Effector CD4-positive, alpha-beta T cell (primary cell): Measurements from ENCODE around the gene CNPY3.
"Not testable (repeated sequence)": the region's sequence is repeated elsewhere in the genome, so short reads cannot be mapped to it uniquely, and the experiment has no call there.

Source experiments
- DNase-seq: peaks from one replicate; pipeline ENCODE4 v3.0.0-alpha.2; 2020

Gene CNPY3

GRCh38 chr6:42916288-42916687, 13.0 kb upstream of the CNPY3 start:
- no peak for DNase-seq

GRCh38 chr6:42921801-42922200, 7.5 kb upstream of the CNPY3 start:
- DNase-seq, result no peak

DNA sequence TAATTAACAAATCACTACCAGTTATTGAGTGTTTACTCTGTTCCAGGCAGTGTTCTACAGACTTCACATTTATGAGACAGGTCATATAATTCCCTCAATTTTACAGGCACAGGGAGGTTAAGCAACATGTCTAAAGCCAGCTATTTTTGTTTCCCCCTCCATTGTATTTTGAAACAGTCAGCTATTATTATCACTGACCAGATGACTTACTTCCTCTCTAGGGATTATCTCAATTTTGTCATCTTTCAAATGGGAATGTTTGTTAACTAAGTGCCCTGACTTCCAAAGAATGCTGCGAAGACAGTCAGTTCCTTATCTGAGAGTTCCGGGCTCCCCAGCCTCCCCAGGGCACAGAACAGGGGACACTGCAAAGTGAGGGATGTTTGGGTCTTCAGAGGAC, 5.6 kb upstream of the CNPY3 start:
- DNase-seq, result no peak

GRCh38 chr6:42925248-42925857, 3.9 kb upstream of the CNPY3 start:
- no peak for DNase-seq

DNA sequence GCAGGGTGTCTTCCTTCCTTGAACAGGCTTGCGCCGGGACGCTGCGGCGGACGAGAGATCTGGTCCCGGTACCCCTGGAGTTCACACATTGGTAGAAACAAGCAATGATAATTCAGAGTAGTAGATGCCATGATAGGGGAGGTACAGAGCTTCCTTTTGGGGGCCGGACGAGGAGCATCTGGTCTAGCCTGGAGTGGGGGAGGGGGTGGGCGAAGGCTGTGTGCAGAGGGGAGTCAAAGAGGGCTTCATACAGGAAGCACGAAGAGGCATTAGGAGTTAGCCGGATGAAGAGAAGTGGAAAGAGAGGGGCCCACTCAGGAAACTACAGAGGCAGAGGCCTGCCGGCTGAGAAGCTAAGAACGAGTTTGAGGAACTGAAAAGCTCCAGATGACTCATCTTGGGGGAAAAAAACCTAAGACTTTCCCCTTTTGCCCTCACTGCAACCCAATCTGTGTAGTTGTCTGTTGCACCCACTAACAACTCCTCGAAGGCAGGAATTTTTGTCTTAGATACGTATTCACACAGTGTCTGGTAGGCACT, 611 bp downstream of the CNPY3 start:
- peak; percentile 46 for DNase-seq

DNA sequence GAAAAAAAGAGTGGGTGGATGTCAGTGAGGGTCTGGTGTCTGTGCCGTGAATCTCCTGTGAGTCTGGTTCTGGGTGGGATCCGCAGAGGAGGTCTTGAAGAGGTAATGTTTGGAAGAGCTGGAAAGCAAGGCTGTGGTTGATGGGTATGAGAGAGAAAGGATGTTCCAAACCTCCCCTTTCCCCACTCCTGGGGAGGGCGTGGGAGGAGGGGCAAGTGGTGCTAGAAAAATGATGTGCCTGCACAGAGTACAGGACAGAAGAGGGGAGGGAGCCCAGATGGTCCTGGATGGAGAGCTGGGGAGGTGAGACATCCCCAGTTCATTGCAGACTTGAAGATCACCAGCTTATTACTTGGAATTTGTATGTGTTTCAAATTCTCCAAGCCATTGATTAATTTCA, 3.1 kb downstream of the CNPY3 start:
- DNase-seq, result no peak

- DNase-seq, result no peak
Observed at GRCh38 chr6:42933205-42933604, 3.9 kb downstream of the CNPY3 start.

DNA sequence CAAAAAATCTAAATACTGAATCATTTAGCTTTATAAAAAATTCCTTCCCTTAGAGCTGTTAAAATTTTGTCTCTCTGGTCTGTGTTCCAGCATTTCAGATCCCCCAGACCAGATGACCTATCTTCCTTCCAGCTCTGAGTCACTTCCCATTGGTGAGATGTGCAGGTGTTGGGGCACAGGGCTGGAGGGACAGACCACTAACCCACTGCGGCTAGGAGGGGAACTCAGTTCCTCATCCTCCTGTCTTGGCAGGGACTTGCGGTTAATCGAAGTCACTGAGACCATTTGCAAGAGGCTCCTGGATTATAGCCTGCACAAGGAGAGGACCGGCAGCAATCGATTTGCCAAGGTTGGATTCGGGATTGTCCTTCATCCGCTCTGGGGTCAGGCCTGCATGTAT, 6.0 kb downstream of the CNPY3 start:
- DNase-seq, result no peak

DNA sequence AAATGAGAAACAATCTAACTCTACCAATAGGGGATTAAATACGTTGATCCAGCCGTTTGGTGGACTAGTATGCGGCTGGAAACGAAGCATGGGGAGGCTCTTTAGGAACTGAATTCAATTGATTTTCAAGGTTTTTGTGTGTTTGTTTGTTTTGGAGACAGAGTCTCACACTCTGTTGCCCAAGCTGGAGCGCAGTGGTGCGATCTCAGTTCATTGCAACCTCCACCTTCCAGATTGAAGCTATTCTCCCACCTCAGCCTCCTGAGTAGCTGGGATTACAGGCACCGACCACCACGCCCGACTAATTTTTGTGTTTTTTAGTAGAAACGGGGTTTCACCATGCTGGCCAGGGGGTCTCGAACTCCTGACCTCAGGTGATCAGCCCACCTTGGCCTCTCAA, 7.1 kb downstream of the CNPY3 start:
- no peak for DNase-seq

DNA sequence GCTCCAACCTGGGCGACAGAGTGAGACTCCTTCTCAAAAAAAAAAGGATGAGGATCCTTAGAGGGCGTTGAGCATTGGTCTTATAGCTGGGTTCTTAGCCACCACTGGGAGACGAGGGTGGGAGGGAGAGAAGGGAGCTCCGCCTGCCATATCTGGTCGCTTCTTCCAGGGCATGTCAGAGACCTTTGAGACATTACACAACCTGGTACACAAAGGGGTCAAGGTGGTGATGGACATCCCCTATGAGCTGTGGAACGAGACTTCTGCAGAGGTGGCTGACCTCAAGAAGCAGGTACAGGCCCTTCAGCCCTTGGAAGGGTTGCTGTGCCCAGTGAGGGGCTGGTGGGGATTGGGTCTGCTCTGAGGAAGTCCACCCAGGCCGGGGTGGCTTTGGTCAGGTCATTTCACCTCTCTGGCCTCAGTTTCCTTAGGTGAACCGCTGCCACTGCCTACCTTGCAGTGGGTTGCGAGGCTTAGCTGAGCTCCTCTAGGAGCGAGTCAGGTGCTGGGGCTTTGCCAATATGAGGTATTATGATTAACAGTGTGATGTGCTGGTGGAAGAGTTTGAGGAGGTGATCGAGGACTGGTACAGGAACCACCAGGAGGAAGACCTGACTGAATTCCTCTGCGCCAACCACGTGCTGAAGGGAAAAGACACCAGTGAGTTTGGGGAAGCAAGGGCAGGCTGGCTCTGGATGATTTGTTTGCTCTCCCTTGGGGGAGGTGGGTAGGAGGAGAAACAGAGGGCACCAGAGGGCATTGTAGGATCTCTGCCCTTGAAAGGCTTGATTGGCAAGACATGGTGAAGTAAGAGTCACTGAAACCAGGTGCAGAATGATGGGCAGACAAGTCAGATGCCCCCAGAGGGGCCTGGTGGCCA, 8.5 kb downstream of the CNPY3 start:
- DNase-seq, result no peak

- no peak for DNase-seq
Observed at GRCh38 chr6:42938428-42938796, 9.1 kb downstream of the CNPY3 start.

- DNase-seq, result no peak
Observed at GRCh38 chr6:42938987-42939809, 9.9 kb downstream of the CNPY3 start.

DNA sequence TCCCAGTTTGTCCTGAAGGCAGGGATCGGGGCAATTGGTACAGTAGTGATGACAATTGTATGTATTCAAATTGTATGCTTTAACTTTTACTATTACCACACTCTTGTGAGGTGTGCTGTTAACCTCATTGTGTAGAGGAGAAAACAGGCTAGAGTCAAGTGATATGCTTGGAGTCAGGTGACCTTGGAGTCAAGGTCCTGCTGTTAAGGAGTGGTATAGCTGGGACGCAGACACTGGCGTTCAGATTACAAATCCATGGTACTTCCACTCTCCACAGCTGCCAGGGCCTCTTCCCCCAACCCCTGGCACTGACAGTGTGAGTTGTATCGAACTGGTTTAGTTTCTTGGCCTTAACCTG, 10.5 kb downstream of the CNPY3 start:
- DNase-seq, result no peak

DNA sequence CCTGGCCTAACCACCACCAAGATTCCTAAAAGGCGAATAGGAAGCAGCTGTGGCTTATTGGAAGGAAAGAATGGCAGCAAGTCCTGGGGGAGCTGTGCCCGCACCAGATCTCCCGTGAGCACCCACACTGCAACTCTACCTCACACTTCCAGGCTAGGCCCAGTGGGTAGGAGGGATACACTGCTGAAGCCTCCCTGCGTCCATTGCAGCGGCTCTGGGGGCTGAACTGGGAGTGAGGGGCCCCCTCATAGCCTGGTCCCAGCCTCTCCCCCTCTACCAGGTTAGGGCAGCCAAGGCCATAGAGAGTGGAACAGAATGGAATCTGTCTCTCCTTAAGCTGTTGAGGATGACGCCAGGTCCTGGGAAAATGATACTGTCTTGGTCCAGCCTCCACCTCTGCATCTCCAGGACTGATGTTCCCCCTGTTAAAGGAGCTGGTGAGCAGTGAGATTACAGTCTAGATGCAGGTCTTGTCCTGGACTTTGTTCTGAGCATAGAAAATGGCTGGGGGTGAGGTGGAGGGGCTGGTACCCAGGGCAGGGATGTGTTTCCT, 11.3 kb downstream of the CNPY3 start:
- no peak for DNase-seq

- not testable (repeated sequence) for DNase-seq
Observed at GRCh38 chr6:42941356-42941755, 12.1 kb downstream of the CNPY3 start.

GRCh38 chr6:42942444-42942843, 13.2 kb downstream of the CNPY3 start:
- DNase-seq, result no peak

DNA sequence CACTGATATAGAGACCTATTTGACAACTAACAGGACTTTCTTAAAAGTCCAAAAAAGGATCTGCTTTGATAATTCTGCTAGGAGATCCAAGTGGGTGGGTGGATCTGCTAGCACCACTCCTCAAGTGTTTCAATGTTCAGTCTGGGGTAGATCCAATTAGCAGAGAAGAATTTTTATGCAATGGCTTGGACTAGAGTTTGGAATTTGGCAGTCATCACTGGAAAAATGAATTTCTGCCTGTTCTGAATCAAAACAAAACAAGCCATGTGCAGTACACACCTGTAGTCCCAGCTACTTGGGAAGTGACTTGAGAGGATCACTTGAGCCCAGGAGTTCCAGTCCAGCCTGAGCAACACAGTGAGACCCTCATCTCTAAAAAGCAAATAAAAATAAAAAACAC, 18.7 kb downstream of the CNPY3 start:
- DNase-seq, result no peak

DNA sequence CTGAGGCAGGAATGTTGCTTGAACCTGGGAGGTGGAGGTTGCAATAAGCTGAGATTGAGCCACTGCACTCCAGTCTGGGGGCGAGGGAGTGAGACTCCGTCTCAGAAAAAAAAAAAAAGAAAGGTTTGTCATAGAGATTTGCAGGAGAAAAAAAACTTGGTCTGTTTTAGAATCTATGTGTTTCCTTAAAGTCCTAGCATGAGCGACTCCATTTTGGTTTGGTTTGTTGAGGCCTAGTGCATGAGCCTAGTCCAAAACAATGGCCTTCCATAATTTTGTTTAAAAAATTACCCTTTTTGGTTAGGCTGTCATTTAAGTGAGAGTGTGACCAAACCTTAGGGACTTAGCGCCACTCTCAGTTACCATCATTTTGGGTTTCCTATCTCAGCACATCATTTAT, 23.1 kb downstream of the CNPY3 start:
- no peak for DNase-seq

DNA sequence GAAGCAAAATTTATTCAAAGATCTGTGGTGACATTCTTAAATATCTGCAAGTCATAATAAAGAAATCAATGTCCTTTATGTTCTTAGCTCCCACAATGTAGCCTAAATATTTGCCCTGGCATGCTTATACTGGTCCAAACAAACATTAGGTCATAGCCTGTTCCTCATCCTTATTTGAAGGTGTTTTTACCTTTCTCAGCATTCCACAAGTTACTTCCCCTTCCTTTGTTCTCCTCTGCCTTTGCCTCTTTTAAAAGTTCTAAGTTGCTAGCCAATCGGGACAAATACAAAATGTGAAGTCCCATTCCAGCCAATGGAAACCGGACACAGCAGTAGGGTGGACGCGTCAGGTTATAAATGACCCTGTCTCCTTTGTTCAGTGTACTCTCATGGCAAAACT, 25.1 kb downstream of the CNPY3 start:
- not testable (repeated sequence) for DNase-seq

DNA sequence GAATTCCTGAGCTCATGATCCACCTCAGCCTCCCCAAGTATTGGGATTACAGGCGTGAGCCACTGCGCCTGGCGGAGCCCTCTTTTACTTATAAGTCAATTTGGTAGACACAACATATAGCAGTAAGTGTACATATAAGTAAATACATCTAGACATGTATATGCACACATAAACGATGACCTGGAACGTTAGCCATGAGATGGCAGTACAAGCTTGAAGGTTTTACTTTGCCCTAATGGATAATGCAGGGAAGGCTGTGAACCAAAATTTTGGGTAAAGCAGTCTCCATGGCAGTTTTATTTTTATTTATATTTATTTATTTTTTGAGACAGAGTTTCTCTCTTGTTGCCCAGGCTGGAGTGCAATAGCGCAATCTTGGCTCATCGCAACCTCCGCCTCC, 28.8 kb downstream of the CNPY3 start:
- no peak for DNase-seq

DNA sequence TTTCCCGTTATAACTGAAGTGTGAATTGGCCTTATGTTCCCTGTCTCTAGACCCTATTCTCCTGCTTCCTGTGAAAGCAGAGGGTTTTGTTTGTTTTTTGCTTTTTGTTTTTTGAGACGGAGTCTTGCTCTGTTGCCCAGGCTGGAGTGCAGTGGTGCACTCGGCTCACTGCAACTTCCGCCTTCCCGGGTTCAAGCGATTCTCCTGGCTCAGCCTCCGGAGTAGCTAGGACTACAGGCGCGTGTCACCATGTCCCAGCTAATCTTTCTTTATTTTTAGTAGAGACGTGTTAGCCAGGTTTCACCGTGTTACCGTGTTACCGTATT, 30.6 kb downstream of the CNPY3 start:
- no peak for DNase-seq

GRCh38 chr6:42960243-42961019, 31.2 kb downstream of the CNPY3 start, which contains the start of gene GNMT:
GNMT (plus strand) TSS chr6:42960754; CDS start chr6:42960768, 14 bp downstream.
- peak; percentile 18 for DNase-seq
